HG03354 (cell line): ENCODE measurements around the gene KIF12.

Experiments
- ATAC-seq: cut with Tn5 transposase; IDR thresholded peaks from one replicate; pipeline ENCODE4 v1.9.1; 2021; ENCODE audit warnings: mild to moderate bottlenecking; ENCODE audit not compliant: unreplicated experiment, poor library complexity, severe bottlenecking

Gene KIF12

DNA sequence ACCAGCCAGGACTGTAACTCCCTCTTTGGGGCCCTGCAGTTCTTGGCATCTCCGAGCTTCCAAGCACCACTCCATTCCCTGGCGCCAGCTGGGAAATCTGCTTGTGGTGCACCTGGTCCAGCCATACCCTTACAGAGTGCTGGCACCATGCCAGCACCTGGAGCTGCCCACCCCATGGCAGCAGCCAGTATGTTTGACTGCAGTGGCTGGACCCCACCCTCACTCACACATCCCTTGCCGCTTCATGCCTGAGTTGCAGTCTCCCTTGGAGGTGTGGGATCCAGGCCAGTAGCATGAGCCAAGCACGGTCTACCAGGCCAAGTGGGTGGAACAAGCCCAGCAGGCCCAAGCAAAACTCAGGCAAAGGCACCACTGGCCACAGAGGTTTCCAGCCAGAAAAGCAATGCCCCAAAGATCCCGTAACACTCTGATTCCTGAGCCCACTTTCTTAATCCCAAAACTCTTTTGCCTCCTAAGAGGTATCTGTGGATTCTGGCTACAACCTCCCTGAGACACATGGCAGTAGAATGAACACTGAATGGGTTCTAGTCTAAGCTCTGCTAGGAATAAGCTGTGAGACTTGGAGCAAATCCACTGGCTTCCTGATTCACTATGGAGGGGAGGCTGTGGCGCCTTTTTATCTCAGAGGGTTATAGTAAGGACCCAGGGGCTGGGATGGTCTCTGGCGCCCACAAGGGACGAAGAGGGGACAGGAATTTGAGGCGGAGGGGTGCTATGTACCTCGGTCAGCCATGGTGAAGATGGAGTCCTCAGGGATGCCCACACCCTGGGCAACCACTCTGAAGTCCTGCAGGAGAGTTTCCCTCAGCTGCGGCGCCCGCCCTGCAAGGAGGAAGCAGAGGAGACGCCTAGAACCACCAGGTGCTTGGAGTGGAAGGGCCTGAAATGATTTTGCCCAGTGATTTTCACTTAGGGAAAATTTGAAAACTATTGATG, 26.6 kb downstream of the KIF12 start:
- ATAC-seq, result no peak

- no peak for ATAC-seq
These were observed 27.8 kb downstream of the KIF12 start for GRCh38 chr9:114071197-114071795.

GRCh38 chr9:114070188-114071103, 28.6 kb downstream of the KIF12 start:
- ATAC-seq, result no peak

- no peak for ATAC-seq
These were observed 29.5 kb downstream of the KIF12 start for GRCh38 chr9:114069476-114070187.

DNA sequence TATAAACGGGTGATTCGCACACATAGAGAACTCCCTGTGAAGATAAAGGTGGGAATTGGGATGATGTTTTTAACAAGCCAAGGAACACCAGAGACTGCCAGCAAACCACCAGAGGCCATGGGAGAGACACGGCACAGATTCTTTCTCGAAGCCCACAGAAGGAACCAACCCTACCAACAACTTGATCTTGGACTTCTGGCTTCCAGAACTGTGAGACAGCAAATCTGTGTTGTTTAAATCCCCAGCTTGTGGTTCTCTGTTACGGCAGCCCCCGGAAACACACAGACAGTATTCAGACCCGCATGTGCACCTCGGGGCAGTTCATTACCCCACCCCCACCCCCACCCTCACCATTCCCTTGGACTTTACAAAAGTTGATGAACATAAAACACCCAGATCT, 33.8 kb downstream of the KIF12 start:
- no peak for ATAC-seq

GRCh38 chr9:114061830-114062474, 37.1 kb downstream of the KIF12 start:
- ATAC-seq, result no peak

- ATAC-seq, result no peak
These were observed 37.8 kb downstream of the KIF12 start for GRCh38 chr9:114061292-114061691.

GRCh38 chr9:114060711-114061110, 38.4 kb downstream of the KIF12 start:
- ATAC-seq, result no peak

GRCh38 chr9:114060070-114060469, 39.0 kb downstream of the KIF12 start:
- no peak for ATAC-seq

GRCh38 chr9:114059047-114059803, 39.9 kb downstream of the KIF12 start:
- ATAC-seq, result no peak

DNA sequence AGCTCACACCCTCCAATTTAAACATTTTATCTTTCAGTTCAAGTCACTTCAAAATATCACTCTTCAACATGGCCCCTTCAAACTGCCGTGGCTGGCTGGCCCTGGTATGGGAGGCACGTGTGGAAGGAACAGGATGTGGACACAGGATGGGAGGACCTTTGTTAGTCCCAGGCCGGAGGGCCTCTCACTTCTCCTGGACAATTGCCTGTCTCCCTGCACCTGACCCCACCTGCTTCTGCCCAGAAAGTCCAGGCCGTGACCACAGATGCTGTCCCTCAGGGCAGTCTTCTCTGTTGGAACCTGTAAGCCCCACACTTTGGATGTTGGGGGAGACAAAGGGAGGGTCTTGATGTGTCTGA, 40.4 kb downstream of the KIF12 start:
- no peak for ATAC-seq

DNA sequence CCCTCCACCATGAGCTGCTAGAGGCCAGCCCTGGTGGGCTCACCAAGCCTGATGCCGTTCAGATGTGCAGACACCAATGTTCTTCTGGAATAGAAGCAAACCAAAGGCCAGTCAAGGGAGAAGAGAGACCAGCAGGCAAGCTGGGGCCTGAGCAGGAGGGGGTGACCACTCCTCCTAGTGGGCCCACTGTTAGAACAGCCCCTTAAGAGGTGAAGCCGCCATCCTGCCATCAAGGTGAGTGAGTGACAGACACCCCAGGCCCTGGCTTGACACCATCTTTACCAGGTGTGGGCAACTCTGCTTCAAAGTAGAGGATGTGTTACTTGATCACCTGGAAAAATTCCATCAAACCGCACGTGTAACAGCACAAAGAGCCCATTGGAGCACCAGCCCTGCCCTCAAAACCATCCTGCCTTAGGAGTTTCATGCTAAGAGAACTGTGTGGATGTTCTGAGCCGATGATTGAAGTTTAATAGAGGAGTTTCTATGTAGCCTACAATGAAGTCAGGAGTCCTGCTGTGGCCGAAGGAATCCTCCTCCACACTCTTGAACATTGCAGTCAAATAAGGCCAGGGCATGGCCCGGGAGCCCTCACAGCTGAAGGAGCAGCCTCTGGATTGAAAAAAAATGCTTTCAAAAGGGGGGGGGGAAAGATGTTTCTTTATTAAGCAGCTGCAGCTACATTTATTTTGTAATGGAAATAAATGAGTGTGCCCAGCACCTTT, 41.8 kb downstream of the KIF12 start:
- ATAC-seq, result no peak

DNA sequence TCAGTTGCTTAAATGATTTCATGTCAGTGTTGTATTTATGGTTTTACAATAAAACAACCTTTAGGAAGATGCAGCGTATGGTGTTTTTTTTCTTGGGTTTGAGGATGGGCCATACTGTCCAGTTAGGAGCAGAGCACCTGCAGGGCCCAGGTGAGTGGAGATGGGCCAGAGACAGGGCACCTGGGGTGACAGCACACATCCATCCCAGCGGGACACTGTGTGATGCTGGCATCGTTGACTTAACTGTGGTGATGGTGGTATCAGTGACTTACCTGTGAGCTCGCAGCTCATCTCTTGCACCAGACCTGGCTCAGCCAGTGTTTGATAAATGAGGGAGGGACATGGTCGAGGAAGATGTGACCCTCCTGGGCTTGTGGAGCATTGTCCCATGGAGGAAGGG, 42.6 kb downstream of the KIF12 start:
- no peak for ATAC-seq

GRCh38 chr9:114055894-114056293, 43.2 kb downstream of the KIF12 start:
- ATAC-seq, result no peak

DNA sequence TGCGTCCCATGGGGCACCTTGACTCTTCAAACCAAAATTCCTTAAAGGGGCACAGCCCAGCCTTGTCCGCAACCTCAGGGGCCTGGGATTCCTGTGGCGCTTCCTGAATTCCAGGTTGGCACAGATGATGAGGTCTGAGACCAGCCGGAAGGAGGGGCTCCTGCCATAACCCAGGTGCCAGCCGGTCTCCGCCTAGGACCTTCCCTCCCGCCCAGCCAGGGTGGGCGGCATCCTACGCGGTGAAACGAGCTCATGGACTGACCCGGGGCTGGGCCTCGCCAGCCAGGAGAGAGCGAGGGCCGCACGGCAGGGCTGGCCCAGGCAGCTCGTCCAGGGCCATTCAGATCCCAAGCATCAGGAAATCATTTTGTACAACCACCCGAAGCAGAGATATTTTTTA, 44.0 kb downstream of the KIF12 start:
- no peak for ATAC-seq

- ATAC-seq, result no peak
These were observed 44.9 kb downstream of the KIF12 start for GRCh38 chr9:114054191-114054690.

- ATAC-seq, result no peak
These were observed 45.7 kb downstream of the KIF12 start for GRCh38 chr9:114053246-114054005.
